Mesothelial cell of epicardium (in vitro differentiated cells): ENCODE results near the gene HDAC4. TPM values are rescaled to one million over a fixed set of nuclear protein-coding genes. Genes with fewer than 3 reads are reported as not detected.

Source experiments
- DNase-seq, 2 experiments: peaks; one replicate each; pipeline ENCODE4 v3.0.0; 2021; ENCODE audit warnings: low spot score in 2 of 2; ENCODE audit not compliant: unreplicated experiment in 2 of 2
- H3K27ac Mint-ChIP-seq: 2 replicates; pipeline ENCODE4 v1.8.0; 2021; ENCODE audit warnings: mixed read lengths
- H3K27me3 Mint-ChIP-seq: 2 replicates; pipeline ENCODE4 v1.8.0; 2021; ENCODE audit warnings: low read depth, mixed read lengths
- H3K36me3 Mint-ChIP-seq: 2 replicates; pipeline ENCODE4 v1.8.0; 2021; ENCODE audit warnings: mixed read lengths
- H3K4me1 Mint-ChIP-seq: 2 replicates; pipeline ENCODE4 v1.8.0; 2021; ENCODE audit warnings: mixed read lengths
- H3K4me3 Mint-ChIP-seq: 2 replicates; pipeline ENCODE4 v1.8.0; 2021; ENCODE audit warnings: mild to moderate bottlenecking, moderate library complexity, mixed read lengths
- H3K9me3 Mint-ChIP-seq: 2 replicates; pipeline ENCODE4 v1.8.0; 2021; ENCODE audit warnings: mixed read lengths
- CTCF ChIP-seq: fragments of 200-600 bp; sonication (generic); IDR thresholded peaks from one replicate; pipeline ENCODE4 v1.5.0; 2021; ENCODE audit warnings: antibody characterized with exemption; ENCODE audit not compliant: unreplicated experiment
- total RNA-seq: library from RNA; stranded (reverse); gene quantifications from 3 replicates; pipeline ENCODE4 v1.2.1, GENCODE V29; 2021

HDAC4 gene
- total RNA-seq, 1 donor from 2014 or later, result 59.2 TPM

GRCh38 chr2:239355139-239355538, 45.7 kb downstream of the HDAC4 start:
- no peaks in the 10 kb centered on the region for H3K4me1 Mint-ChIP-seq

GRCh38 chr2:239354791-239355136, 46.1 kb downstream of the HDAC4 start:
- no peak for TF ChIP-seq CTCF
- Mint-ChIP-seq H3K4me3 (no peak overlapping the region), H3K36me3 (peaks cover 32% of the 10 kb centered on the region), H3K27me3 (no peaks in the 10 kb centered on the region), H3K4me1 (peaks cover 2% of the 10 kb centered on the region), H3K27ac (no peak overlapping the region), H3K9me3 (peaks cover 28% of the 10 kb centered on the region)
- DNase-seq, result no peak

More at GRCh38 chr2:239355139-239355538, 45.7 kb downstream of the HDAC4 start:
- Mint-ChIP-seq H3K9me3 (peaks cover 28% of the 10 kb centered on the region), H3K4me3 (no peak overlapping the region), H3K27ac (no peak overlapping the region), H3K36me3 (peaks cover 32% of the 10 kb centered on the region), H3K27me3 (no peaks in the 10 kb centered on the region)
- TF ChIP-seq CTCF, result no peak
- DNase-seq, result no peak

GRCh38 chr2:239354132-239354790, 46.6 kb downstream of the HDAC4 start:
- no peak for DNase-seq
- peaks cover 28% of the 10 kb centered on the region for H3K9me3 Mint-ChIP-seq
- no peak overlapping the region for H3K4me3 Mint-ChIP-seq
- H3K36me3 Mint-ChIP-seq, result peaks cover 36% of the 10 kb centered on the region
- no peak overlapping the region for H3K27ac Mint-ChIP-seq
- no peaks in the 10 kb centered on the region for H3K27me3 Mint-ChIP-seq
- peaks cover 7% of the 10 kb centered on the region for H3K4me1 Mint-ChIP-seq
- TF ChIP-seq CTCF, result no peak

- DNase-seq, result no peak
- peaks cover 36% of the 10 kb centered on the region for H3K36me3 Mint-ChIP-seq
- TF ChIP-seq CTCF, result no peak
- peaks cover 28% of the 10 kb centered on the region for H3K9me3 Mint-ChIP-seq
- no peaks in the 10 kb centered on the region for H3K27me3 Mint-ChIP-seq
- no peak overlapping the region for H3K4me3 Mint-ChIP-seq
- H3K4me1 Mint-ChIP-seq, result peaks cover 9% of the 10 kb centered on the region
- no peak overlapping the region for H3K27ac Mint-ChIP-seq
Observed at GRCh38 chr2:239353692-239354091, 47.1 kb downstream of the HDAC4 start.

- H3K36me3 Mint-ChIP-seq, result peaks cover 31% of the 10 kb centered on the region
- peaks cover 22% of the 10 kb centered on the region for H3K9me3 Mint-ChIP-seq
- DNase-seq, result no peak
- H3K27ac Mint-ChIP-seq, result peak overlapping the region; percentile 50
- TF ChIP-seq CTCF, result no peak
- H3K27me3 Mint-ChIP-seq, result no peaks in the 10 kb centered on the region
- peaks cover 12% of the 10 kb centered on the region for H3K4me1 Mint-ChIP-seq
- no peak overlapping the region for H3K4me3 Mint-ChIP-seq
Observed at GRCh38 chr2:239351687-239352086, 49.1 kb downstream of the HDAC4 start.
